ENCODE measurements around the gene SLC22A7. TPM values are rescaled to one million over a fixed set of nuclear protein-coding genes. Genes with fewer than 3 reads are reported as not detected.

Gene SLC22A7
- total RNA-seq, 1 experiment from 2014 or later = not detected

- H2AFZ ChIP-seq = no peak overlapping the region
- H3K4me2 ChIP-seq = no peak overlapping the region
- H3F3A ChIP-seq (ENCODE audit: insufficient read depth, low read depth) = no peaks in the 10 kb centered on the region
- ChIA-PET POLR2A (ENCODE audit: unreplicated experiment) (no interaction called here), CTCF (interaction anchor here (0.6 kb wide), 1 partner anchor 160 kb away, joined by 4 read pairs; no protein-coding TSS in a partner anchor)
- TF ChIP-seq EZH2 (IDR thresholded peaks at IDR 0.05; ENCODE audit: low read depth) (no peak), CTCF (conservative IDR thresholded peaks at IDR 0.05) (no peak)
- H3K4me3 ChIP-seq = no peak overlapping the region
- H3K36me3 ChIP-seq (ENCODE audit: low read depth) = no peaks in the 10 kb centered on the region
- no peaks in the 10 kb centered on the region for H4K20me1 ChIP-seq (ENCODE audit: insufficient read depth)
- no peaks in the 10 kb centered on the region for H3K27me3 ChIP-seq (ENCODE audit: insufficient read depth, low read depth)
- no peaks in the 10 kb centered on the region for H3K9me3 ChIP-seq (ENCODE audit: insufficient read depth, low read depth)
- H3K27ac ChIP-seq = no peak overlapping the region
- no peaks in the 10 kb centered on the region for H3K4me1 ChIP-seq (replicated peaks; ENCODE audit: insufficient read depth)
- DNase-seq = no peak
- intact Hi-C loops (cut with micrococcal nuclease; ENCODE audit: unreplicated experiment) = no loop called here
- H3K79me2 ChIP-seq (ENCODE audit: low read depth) = no peaks in the 10 kb centered on the region
- BruUV-seq (replicated peaks) = no TSS peak
- H3K9me2 ChIP-seq (ENCODE audit: insufficient read depth) = no peaks in the 10 kb centered on the region
These were observed 5.7 kb upstream of the SLC22A7 start for GRCh38 chr6:43292341-43292740.

GRCh38 chr6:43292763-43293318, 5.2 kb upstream of the SLC22A7 start:
- Histone ChIP-seq H3K4me2 (no peak overlapping the region), H3K9me3 (ENCODE audit: insufficient read depth, low read depth) (no peaks in the 10 kb centered on the region), H3K4me3 (no peak overlapping the region), H3K4me1 (replicated peaks; ENCODE audit: insufficient read depth) (no peaks in the 10 kb centered on the region), H4K20me1 (ENCODE audit: insufficient read depth) (no peaks in the 10 kb centered on the region), H3K27ac (no peak overlapping the region), H3K9me2 (ENCODE audit: insufficient read depth) (no peaks in the 10 kb centered on the region), H3K79me2 (ENCODE audit: low read depth) (no peaks in the 10 kb centered on the region), H3F3A (ENCODE audit: insufficient read depth, low read depth) (no peaks in the 10 kb centered on the region), H3K36me3 (ENCODE audit: low read depth) (no peaks in the 10 kb centered on the region), H3K27me3 (ENCODE audit: insufficient read depth, low read depth) (no peaks in the 10 kb centered on the region), H2AFZ (no peak overlapping the region)
- ChIA-PET POLR2A (ENCODE audit: unreplicated experiment) (no interaction called here), CTCF (no interaction called here)
- DNase-seq = no peak
- intact Hi-C loops (cut with micrococcal nuclease; ENCODE audit: unreplicated experiment) = no loop called here
- no TSS peak for BruUV-seq (replicated peaks)
- no peak for TF ChIP-seq CTCF (conservative IDR thresholded peaks at IDR 0.05)
- TF ChIP-seq EZH2 (IDR thresholded peaks at IDR 0.05; ENCODE audit: low read depth) = no peak

- Histone ChIP-seq H3K4me3 (no peak overlapping the region), H3K27me3 (ENCODE audit: insufficient read depth, low read depth) (no peaks in the 10 kb centered on the region; the same call in 1 of the 2 replicates), H3K4me2 (no peak overlapping the region), H3K9me3 (ENCODE audit: insufficient read depth, low read depth) (no peaks in the 10 kb centered on the region), H3K36me3 (ENCODE audit: low read depth) (no peaks in the 10 kb centered on the region), H3F3A (ENCODE audit: insufficient read depth, low read depth) (no peaks in the 10 kb centered on the region), H3K27ac (no peak overlapping the region), H3K9me2 (ENCODE audit: insufficient read depth) (no peaks in the 10 kb centered on the region), H2AFZ (no peak overlapping the region), H3K4me1 (replicated peaks; ENCODE audit: insufficient read depth) (no peaks in the 10 kb centered on the region), H3K79me2 (ENCODE audit: low read depth) (no peaks in the 10 kb centered on the region), H4K20me1 (ENCODE audit: insufficient read depth) (no peaks in the 10 kb centered on the region)
- intact Hi-C loops (cut with micrococcal nuclease; ENCODE audit: unreplicated experiment) = no loop called here
- no peak for DNase-seq
- ChIA-PET CTCF (no interaction called here), POLR2A (ENCODE audit: unreplicated experiment) (no interaction called here)
- no TSS peak for BruUV-seq (replicated peaks)
- TF ChIP-seq CTCF (conservative IDR thresholded peaks at IDR 0.05) (no peak), EZH2 (IDR thresholded peaks at IDR 0.05; ENCODE audit: low read depth) (no peak)
These were observed 4.4 kb upstream of the SLC22A7 start for GRCh38 chr6:43293698-43294097.

All from PC-9 (cell line).